Activated CD8-positive, alpha-beta memory T cell treated with anti-CD3 and anti-CD28 coated beads for 1 hour (primary cell): ENCODE data around the gene LBX2.
"Not testable (repeated sequence)": the region's sequence is repeated elsewhere in the genome, so short reads cannot be mapped to it uniquely, and the experiment has no call there.

ENCODE experiments used
- DNase-seq, 2 donors: peaks; one replicate each; pipeline ENCODE4 v3.0.0-alpha.2; 2020; ENCODE audit warnings: low read depth in 1 of 2; ENCODE audit errors: extremely low read depth in 1 of 2

Gene LBX2

GRCh38 chr2:74486141-74486540 lies 13.3 kb downstream of the LBX2 start:
- DNase-seq = no peak

- DNase-seq = not testable (repeated sequence)
These were observed 15.7 kb downstream of the LBX2 start for GRCh38 chr2:74483675-74484164.

DNA sequence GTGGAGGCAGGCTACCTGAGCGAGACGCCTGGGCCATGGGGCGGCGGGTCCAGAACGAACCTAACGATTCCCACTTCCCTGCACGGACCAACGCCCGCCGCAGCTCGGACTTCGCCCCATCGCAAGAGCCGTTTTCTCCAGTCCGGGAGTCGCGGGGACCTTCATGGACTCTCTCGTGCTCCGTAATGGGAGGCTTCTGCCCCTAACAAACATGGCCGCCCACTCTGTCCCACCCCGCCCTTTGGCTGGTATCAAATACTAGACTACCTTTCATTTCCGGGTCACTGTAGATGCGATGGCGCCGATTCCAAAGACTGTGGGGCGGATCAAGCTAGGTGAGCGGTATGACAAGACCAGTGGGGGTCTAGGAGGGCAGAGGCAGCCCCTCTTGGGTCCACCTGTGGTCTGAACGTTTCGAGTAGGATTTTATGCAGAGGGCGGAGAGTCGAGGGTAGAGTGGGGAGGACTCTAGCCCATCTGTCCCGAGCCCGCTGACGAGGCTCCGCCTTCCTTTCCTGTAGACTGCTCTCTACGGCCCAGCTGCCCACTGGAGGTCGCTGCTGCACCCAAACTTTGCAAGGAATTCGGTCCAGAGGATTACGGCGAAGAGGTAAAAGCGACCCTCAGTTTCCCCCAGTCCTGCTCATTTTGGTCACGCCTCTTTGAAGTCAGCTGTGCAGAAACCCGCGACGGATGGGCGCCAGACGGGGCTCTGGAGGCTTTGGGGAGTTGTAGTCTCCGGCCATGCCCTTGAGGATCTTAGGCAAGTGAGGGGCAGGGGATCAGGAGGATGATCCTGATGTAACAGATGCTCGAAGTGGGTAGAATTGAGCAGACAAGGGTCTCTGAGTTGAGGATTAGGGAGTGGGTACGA lies 16.4 kb downstream of the LBX2 start, which contains the start of the genes CCDC142 and TTC31:
Gene CCDC142 (minus strand): TSS at position 198 of the 874 bp plus-strand sequence. CDS start 161 bp downstream, at position 37.
Gene TTC31 (plus strand): TSS at position 281 of the 874 bp plus-strand sequence. CDS start 15 bp downstream, at position 296.
- DNase-seq = peak; percentile 83 to 90

DNA sequence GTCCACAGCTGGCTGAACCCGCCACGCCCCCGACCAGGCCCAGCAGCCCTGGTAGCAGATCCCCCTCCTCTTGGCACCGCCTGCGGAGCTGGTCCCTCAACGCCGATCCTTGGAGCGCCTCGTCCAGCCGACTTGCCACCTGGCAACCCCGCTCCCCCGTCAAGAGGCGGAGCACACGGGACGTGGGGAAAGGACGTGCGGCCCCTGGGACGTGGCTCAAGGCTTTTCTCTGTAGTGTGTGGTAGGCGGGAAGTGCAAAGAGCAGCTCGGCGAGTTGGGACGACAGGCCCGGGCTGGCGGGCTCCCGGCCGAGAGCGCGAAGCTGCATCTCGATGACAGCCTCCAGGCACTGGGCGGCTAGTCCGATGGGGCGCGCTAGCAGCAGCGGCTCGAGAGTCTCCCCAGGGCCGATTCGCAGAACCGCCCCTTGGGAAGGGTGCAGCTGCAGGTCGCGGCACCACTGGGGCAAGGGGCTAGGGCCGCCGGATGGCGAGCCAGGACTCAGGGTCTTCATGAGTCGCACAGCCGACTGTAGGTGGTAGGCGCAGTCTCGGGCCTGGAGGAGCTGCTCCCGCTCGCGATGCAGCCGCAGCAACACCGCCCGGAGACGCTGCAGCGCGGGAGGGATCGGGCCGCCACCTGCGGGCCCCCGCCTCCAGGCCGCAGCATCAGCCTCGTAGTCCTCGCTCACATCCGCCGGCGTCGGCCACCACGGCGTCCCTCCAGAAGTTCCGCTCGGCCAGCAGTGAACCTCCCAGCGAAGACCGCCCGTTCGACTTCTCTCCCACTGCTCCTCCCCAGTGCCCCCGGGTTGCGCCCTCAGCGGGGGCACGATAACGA lies 17.2 kb downstream of the LBX2 start:
- peak in 1 of 2 donors; percentile 38 for DNase-seq

DNA sequence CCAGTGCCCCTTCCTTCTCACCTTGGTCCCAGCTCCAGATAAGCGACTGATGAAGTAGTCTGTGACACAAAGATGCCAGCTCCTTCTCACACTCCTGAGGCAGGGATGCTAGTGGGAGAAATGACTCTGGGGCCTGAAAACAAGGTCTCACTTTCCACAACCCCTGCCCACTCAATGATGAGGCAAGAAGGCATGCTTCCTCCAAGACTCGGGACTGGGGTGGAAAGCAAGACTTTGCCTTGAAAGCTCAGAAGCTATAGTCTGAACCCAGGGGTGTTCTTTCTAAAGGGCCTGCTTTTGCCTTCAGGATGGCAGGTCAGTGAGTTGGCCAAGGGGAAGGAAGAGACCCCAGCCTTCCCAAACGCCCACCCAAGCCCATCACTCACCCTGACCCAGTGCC lies 18.0 kb downstream of the LBX2 start:
- no peak for DNase-seq

DNA sequence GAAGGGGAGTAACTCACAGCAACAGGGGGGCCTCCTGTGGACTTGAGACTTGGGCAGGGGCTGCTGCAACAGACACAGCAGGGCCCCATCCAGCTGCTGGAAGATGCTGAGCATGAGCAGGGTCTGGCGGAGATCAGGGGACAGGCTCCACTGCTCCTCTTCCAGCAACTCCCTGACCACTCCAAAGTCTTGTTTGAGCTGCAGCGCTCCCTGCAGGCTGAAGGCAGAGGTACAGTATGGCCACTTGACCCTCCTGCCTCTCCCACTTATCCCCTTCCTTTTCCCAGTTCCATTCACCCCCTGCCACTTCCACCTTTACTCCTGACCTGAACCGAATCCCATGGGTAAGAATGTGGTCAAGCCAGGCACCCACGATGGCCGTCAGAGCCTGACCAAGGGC lies 24.5 kb downstream of the LBX2 start:
- DNase-seq = no peak

GRCh38 chr2:74474481-74474880 lies 24.9 kb downstream of the LBX2 start:
- DNase-seq = no peak

GRCh38 chr2:74472945-74473258 lies 26.5 kb downstream of the LBX2 start:
- DNase-seq = no peak

DNA sequence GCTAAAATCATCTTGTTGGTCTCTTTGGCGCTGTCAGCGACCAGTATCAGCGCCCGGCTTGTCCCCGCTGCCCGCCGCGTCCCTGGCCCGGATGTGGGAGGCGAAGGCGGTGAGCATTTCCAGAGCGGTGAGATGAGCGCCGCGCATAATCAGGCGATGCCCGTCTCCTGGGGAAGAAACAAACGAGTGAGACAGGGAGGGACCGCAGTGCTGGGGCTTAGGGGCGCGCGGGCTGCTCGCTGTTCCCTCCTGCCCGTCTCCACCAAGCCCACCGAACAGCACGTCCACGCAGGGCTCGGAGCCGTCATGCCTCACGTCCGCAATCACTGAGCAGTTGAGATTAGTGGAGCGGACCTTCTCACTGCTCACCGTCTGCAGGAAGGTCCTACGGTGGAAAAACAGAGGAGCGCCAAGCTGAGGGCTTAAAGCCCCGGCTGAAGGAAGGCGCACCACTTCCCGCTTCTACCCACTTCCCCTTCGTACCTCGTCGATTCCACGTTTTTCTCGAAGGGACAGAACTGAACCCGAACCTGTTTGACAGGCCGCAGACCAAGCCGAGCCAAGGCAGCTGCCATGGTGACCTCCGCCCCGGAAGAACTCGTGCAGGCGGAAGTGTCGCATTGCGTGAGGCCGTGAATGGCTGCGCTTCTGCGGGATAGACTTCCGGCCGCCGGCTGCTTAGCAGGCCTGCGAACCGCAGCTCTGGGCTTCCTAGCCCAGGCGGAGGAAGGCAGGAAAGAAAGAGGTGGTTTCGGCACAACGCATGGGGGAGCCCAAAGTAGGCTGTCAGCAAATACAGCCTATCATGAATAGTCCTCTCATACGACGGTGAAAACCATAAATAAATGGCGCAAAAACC lies 27.1 kb downstream of the LBX2 start, which contains the start of gene MRPL53:
Gene MRPL53 (minus strand): TSS at position 595 of the 859 bp plus-strand sequence. CDS start 20 bp downstream, at position 575.
- peak; percentile 94 to 97 for DNase-seq

- DNase-seq = no peak
These were observed 27.9 kb downstream of the LBX2 start for GRCh38 chr2:74471332-74472065.

DNA sequence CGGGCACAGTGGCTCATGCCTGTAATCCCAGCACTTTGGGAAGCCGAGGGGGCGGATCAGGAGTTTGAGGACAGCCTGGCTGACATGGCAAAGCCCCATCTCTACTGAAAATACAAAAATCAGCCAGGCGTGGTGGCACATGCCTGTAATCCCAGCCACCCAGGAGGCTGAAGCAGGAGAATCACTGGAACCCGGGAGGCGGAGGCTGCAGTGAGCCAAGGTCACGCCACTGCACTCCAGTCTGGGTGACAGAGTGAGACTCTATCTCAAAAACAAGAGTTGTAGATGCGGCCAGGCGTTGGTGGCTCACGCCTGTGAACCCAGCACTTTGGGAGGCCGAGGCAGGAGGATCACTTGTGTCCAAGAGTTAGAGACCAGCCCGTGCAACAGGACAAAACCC lies 28.7 kb downstream of the LBX2 start:
- not testable (repeated sequence) for DNase-seq

DNA sequence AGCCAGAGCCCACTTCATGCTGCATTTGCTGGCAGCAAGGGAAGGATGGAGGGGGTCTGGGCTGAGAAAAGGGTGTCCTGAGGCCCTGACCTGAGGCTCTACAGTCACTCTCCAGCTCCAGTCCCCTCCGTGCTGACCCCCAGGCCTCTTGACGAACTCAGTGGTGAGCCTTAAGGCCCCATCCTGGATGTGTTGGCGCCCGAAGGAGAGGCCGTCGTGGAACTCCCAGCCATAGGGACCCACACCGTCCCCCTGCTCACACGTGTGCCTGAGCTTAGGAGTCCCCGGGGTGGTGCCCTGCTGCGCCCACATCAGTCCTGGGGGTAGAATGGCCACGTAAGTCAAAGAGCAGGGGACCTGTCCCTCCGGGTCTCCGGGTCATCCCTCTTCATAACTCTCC lies 35.0 kb downstream of the LBX2 start:
- no peak for DNase-seq

GRCh38 chr2:74462786-74463105 lies 36.7 kb downstream of the LBX2 start:
- no peak for DNase-seq

DNA sequence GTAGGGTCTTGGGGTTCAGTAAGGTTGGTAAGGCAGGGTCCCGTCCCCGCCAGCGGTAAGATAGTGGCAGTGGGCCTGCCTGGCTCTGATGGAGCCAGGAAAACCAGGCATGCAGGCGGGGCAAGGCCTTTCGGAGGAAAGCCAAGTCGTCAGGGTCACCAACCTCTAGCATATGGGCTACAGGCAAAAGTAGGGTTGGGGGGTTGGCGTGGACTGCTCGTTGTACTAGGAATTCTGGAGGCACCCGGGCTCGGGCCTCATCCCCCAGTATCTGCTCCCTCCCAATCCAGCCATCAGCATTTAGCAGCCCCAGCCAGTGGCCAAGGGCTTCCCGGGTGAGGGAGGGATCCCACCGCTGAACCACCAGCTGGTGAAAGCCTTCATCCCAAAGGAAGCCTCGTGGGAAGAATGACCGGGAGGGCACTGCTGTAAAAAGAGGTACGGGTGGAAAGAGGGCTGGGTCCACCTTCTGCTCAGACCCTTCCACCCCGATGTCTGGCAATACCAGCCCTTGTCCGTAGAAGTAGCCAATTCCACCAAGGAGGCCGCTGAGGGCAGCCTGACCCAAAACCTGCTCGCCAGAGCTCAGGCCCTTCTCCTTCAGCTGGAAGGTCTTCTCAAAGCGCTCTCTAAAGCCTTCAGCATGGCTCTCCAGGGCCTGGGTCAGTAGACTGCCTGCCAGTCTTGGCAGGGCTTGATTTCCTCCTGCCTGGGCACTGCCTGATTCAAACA lies 37.2 kb downstream of the LBX2 start:
- DNase-seq = no peak

DNA sequence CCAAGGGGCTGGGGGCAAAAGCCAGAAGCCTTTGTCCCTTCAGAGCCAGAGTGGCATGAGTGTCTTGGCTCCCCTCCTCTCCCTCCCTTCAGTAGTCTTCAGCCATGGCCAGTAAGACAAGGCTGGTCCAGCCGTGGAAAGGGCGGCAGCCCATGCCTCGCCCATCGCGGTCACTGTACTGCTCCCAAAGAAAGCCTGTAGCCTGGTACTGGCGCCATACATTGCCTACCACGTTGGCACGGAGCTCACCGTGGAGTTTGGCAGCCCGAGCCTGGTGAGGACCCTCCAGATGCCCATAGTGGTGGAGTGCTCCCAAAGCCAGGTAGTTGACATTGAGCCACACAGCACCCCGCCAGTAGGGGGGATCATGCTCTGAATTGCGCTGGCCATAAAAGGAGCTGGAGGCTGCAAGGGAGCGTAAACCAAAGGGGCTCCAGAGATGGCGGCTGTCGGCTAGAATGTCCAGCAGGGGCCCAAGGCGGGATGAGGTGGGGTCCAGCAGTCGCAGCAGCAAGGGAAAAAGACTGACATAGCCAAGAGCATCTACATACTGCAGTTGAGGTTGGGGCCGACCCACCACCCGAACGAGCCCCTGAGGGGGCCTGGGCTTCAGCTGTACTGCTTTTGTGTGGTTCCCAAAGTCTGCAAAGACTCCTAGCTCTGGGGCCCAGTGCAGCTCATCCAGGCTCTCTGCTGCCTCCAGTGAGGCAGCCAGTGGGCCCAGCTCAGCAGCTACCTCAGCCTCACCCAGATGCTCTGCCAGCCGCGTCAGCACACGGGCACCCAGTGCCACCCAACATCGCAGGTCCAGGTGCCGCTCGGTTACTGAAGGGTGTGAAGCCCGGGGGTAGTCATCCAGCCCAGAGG lies 38.0 kb downstream of the LBX2 start:
- DNase-seq = no peak

- not testable (repeated sequence) for DNase-seq
These were observed 39.2 kb downstream of the LBX2 start for GRCh38 chr2:74460187-74460586.

GRCh38 chr2:74459503-74460118 lies 39.8 kb downstream of the LBX2 start:
- not testable (repeated sequence) for DNase-seq

DNA sequence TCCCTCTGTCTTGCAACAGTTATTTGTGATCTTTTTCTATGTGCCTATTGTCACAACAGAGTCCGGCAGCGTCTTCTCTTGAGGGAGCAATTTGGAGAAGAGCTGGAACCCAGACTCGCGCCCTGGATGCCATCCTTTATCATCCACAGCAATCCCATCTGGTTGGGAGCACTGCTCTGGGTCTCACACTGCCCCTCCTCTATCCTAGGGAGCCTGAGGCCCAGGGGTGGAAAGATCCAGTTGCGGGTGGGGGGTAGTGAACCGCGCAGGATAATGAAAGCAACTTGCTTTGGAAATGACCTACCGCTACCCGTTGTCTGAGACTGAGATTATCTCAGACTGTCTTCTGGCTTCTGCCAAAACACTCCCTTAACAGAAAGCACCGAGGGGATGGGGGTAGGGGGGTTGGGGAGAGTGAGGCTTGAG lies 40.5 kb downstream of the LBX2 start:
- DNase-seq = no peak
